Smooth muscle cell (in vitro differentiated cells): ENCODE data around the gene SF3A1. TPM values are rescaled to one million over a fixed set of nuclear protein-coding genes. Genes with fewer than 3 reads are reported as not detected.

Experiments used
- DNase-seq: peaks from one replicate; lab custom pipeline; 2025; ENCODE audit not compliant: unreplicated experiment; lab: John Stamatoyannopoulos, UW
- H2AFZ ChIP-seq: fragments of 200-600 bp; sonication (generic); 2 replicates; pipeline ENCODE4 v1.6.0; 2016; ENCODE audit warnings: antibody characterized with exemption, low read depth, mild to moderate bottlenecking
- H3F3A ChIP-seq: fragments of 200-600 bp; sonication (generic); 2 replicates; pipeline ENCODE4 v1.6.0; 2017; ENCODE audit warnings: antibody characterized with exemption, low read depth
- H3K27ac ChIP-seq: fragments of 200-600 bp; sonication (generic); 2 replicates; pipeline ENCODE4 v1.5.1; 2016; ENCODE audit warnings: low read depth, mild to moderate bottlenecking
- H3K27me3 ChIP-seq: fragments of 200-600 bp; sonication (generic); 2 replicates; pipeline ENCODE4 v1.6.1; 2016; ENCODE audit warnings: low read depth, mild to moderate bottlenecking
- H3K36me3 ChIP-seq: fragments of 200-600 bp; sonication (generic); 2 replicates; pipeline ENCODE4 v1.5.1; 2016; ENCODE audit warnings: low read depth
- H3K4me1 ChIP-seq: fragments of 200-600 bp; sonication (generic); 2 replicates; pipeline ENCODE4 v1.5.1; 2016; ENCODE audit warnings: low read depth
- H3K4me2 ChIP-seq: fragments of 200-600 bp; sonication (generic); 2 replicates; pipeline ENCODE4 v1.6.0; 2016; ENCODE audit warnings: mild to moderate bottlenecking
- H3K4me3 ChIP-seq: fragments of 200-600 bp; sonication (generic); 2 replicates; pipeline ENCODE4 v1.5.1; 2016; ENCODE audit warnings: mild to moderate bottlenecking
- H3K79me2 ChIP-seq: fragments of 200-600 bp; sonication (generic); 2 replicates; pipeline ENCODE4 v1.6.0; 2016; ENCODE audit warnings: low read depth, mild to moderate bottlenecking
- H3K9ac ChIP-seq: fragments of 200-600 bp; sonication (generic); 2 replicates; pipeline ENCODE4 v1.6.0; 2016; ENCODE audit warnings: low read depth
- H3K9me3 ChIP-seq: fragments of 200-600 bp; sonication (generic); replicated peaks from 2 replicates; pipeline ENCODE4 v1.5.1; 2016; ENCODE audit warnings: low read depth
- H4K20me1 ChIP-seq: fragments of 200-600 bp; sonication (generic); 2 replicates; pipeline ENCODE4 v1.6.0; 2016; ENCODE audit warnings: low read depth
- WGBS: methylation state at CpG from one replicate; pipeline ENCODE4 v1.1.7; 2016; ENCODE audit warnings: low lambda C conversion rate; 5-methylcytosine and 5-hydroxymethylcytosine counted together
- polyA plus RNA-seq: library from polyadenylated mRNA; unstranded; fragments of >200 nt; fragmentation: Nextera tagmentation; extraction: Ambion mirVana; gene quantifications from 2 replicates; pipeline ENCODE4 v1.2.1, GENCODE V29; 2016
- total RNA-seq: library from RNA; depleted of rRNA; stranded (reverse); fragments of >200 nt; gene quantifications from 2 replicates; pipeline ENCODE4 v1.2.3, GENCODE V29; 2014
- TF ChIP-seq, protein P1 (sequence below): fragments of 200-600 bp; sonication (generic); IDR thresholded peaks from 2 replicates; pipeline ENCODE4 v1.5.1; 2017; ENCODE audit warnings: borderline replicate concordance, mild to moderate bottlenecking, antibody characterized with exemption; ENCODE audit not compliant: insufficient read depth, poor library complexity, severe bottlenecking

Gene SF3A1
- total and polyA plus RNA-seq, 2 experiments from 2014 or later, result 55.0 to 86.7 TPM

DNA sequence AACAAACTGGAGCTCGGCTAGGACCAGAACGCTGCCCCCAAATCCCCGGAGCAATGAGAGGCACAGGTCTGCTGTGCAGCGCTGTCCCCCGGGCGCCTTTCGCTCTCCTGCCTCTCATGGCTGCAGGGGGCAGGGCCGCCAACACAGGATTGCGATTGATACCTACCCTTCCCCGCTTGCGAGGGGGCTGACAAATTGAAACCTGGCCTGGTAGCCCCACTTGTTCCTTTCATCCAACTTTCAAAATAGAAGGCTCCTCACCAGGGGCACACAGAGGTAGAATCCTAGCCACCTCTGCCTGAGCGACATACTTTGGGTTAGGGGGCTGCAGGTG, 66.7 kb downstream of the SF3A1 start:
- TF ChIP-seq, protein P1, sequence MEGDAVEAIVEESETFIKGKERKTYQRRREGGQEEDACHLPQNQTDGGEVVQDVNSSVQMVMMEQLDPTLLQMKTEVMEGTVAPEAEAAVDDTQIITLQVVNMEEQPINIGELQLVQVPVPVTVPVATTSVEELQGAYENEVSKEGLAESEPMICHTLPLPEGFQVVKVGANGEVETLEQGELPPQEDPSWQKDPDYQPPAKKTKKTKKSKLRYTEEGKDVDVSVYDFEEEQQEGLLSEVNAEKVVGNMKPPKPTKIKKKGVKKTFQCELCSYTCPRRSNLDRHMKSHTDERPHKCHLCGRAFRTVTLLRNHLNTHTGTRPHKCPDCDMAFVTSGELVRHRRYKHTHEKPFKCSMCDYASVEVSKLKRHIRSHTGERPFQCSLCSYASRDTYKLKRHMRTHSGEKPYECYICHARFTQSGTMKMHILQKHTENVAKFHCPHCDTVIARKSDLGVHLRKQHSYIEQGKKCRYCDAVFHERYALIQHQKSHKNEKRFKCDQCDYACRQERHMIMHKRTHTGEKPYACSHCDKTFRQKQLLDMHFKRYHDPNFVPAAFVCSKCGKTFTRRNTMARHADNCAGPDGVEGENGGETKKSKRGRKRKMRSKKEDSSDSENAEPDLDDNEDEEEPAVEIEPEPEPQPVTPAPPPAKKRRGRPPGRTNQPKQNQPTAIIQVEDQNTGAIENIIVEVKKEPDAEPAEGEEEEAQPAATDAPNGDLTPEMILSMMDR, result no peak
- H3F3A ChIP-seq, result peaks cover 17% of the 10 kb centered on the region
- peak overlapping the region; percentile 93 for H3K4me2 ChIP-seq
- peaks cover 52% of the 10 kb centered on the region for H4K20me1 ChIP-seq
- H3K36me3 ChIP-seq, result no peaks in the 10 kb centered on the region
- peak overlapping the region; percentile 35 for H3K27ac ChIP-seq
- no peak overlapping the region for H2AFZ ChIP-seq
- no peaks in the 10 kb centered on the region for H3K79me2 ChIP-seq
- peak overlapping the region; percentile 79 for H3K4me3 ChIP-seq
- H3K9me3 ChIP-seq, result no peaks in the 10 kb centered on the region
- no peaks in the 10 kb centered on the region for H3K27me3 ChIP-seq
- H3K9ac ChIP-seq, result no peak overlapping the region
- H3K4me1 ChIP-seq, result peaks cover 14% of the 10 kb centered on the region
- no peak for DNase-seq
- WGBS, result 18% methylated on average over 12 of the region's 12 CpGs

DNA sequence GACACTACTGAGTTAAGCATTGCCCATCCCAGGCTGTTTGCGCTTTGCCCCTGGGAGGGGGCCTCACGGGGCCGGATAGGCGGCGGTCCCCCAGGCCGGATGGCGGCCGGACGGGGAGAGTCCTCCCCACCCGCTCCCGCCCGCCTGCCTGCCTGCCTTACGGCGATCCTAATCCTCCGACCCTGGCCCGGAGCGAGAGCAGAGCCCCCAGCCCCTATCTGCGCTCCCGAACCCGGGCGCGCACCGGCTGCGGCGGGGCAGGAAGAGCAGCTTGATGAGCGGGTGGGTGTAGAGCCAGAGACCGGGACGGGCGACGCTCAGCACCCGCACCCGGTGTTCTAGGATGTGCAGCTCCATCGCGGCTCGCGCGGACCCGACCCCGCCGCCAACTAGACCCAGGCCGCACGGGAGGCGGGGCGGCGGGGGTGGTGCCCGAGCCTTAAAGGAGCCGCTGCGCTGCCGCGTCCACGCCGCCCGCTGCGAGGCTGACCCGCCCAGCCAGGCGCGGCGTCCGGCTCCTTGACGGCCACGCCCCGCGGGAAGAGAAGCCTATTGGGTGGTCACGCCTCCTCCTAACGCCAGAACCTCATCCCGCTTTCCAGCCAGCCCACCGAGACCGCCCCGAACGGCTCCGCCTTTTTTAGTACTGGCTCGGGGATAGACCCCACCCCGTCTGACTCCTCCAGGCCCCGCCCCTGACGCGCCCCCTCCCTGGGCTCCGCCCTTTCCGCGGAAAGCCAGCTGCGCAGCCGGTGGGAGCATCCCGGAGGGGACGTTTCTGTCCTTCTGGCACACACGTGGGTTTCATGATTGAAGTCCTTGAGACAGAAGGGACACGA, 67.3 kb downstream of the SF3A1 start, which contains the start of gene CASTOR1:
CASTOR1 (minus strand) TSS at position 365 of the 839 bp plus-strand sequence; CDS start at position 357, 8 bp downstream.
- H3K4me3 ChIP-seq, result peak within 1 kb of the TSS; percentile 79
- H2AFZ ChIP-seq, result no peak within 1 kb of the TSS
- no peaks in the 10 kb centered on the region for H3K79me2 ChIP-seq
- peaks cover 17% of the 10 kb centered on the region for H3F3A ChIP-seq
- TF ChIP-seq, protein P1, result no peak
- H3K36me3 ChIP-seq, result no peaks in the 10 kb centered on the region
- WGBS, result 2% methylated on average over 63 of the region's 85 CpGs
- H3K4me2 ChIP-seq, result peak within 1 kb of the TSS; percentile 93
- H3K9ac ChIP-seq, result peak within 1 kb of the TSS; percentile 63
- no peaks in the 10 kb centered on the region for H3K27me3 ChIP-seq
- H3K27ac ChIP-seq, result peak within 1 kb of the TSS; percentile 36
- H3K9me3 ChIP-seq, result no peaks in the 10 kb centered on the region
- peaks cover 46% of the 10 kb centered on the region for H4K20me1 ChIP-seq
- DNase-seq, result peak; percentile 92
- peaks cover 14% of the 10 kb centered on the region for H3K4me1 ChIP-seq

DNA sequence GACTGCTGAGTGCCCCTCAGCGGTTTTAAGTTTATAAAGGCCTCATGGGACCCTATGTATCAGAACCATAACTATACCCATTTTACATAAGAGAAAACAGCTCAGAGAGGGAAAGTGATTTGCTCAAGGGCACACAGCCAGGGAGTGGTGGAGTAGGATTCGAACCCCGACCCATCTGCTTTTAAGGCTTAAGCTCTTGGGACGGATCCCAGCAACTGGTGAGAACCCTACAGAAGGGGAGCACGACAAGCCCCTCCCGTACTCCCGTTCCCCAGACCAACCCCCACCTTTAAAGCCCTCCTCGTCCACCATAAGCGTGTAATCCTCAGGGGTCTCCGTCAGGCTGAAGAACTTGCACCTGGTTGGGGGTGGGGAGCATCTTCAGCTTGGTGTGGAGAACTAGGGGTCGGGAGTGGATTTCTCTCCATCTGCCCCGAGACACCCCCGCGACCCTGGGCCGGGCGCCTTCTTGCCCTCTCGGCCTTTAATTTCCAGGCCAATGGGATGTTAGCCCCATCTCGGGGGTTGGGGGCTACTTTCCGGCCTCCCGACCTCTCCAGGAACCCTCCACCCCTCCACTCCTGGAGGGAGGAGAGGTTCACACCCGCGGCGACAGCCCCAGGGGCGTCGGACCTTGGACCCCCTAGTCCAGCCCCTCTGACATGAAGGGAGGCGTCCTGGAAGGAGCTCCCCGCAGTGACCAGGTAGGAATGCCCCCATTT, 68.1 kb downstream of the SF3A1 start:
- TF ChIP-seq, protein P1, result no peak
- WGBS, result 21% methylated on average over 26 of the region's 27 CpGs

More for the DNA sequence above, 68.1 kb downstream of the SF3A1 start:
- no peaks in the 10 kb centered on the region for H3K27me3 ChIP-seq
- H3K9ac ChIP-seq, result peak overlapping the region; percentile 63
- H3K9me3 ChIP-seq, result no peaks in the 10 kb centered on the region
- no peaks in the 10 kb centered on the region for H3K79me2 ChIP-seq
- no peak overlapping the region for H2AFZ ChIP-seq
- peaks cover 17% of the 10 kb centered on the region for H3F3A ChIP-seq
- H3K36me3 ChIP-seq, result no peaks in the 10 kb centered on the region
- peak overlapping the region; percentile 36 for H3K27ac ChIP-seq
- peaks cover 14% of the 10 kb centered on the region for H3K4me1 ChIP-seq
- peak overlapping the region; percentile 93 for H3K4me2 ChIP-seq
- peak overlapping the region; percentile 79 for H3K4me3 ChIP-seq
- peaks cover 38% of the 10 kb centered on the region for H4K20me1 ChIP-seq
- DNase-seq, result no peak
